DND-41 (cell line): ENCODE data around the gene CYP27C1.

Experiments used
- ATAC-seq: fragments of 200-7000 bp; cut with Tn5 transposase; 3 replicates; pipeline ENCODE4 v1.9.1; 2021; ENCODE audit warnings: low read depth; ENCODE audit not compliant: insufficient read depth
- DNase-seq: peaks from one replicate; pipeline ENCODE4 v3.0.0-alpha.2; 2020
- H2AFZ ChIP-seq: 2 replicates; pipeline ENCODE4 v1.6.0; 2012; ENCODE audit warnings: low read depth, low read length
- H3K27ac ChIP-seq: 2 replicates; pipeline ENCODE4 v1.5.1; 2012; ENCODE audit warnings: low read length, inconsistent platforms
- H3K27me3 ChIP-seq: fragments of 200-600 bp; sonication (generic); 2 replicates; pipeline ENCODE4 v1.6.0; 2012; ENCODE audit warnings: low read length, mild to moderate bottlenecking, inconsistent platforms; ENCODE audit not compliant: insufficient read depth, poor library complexity
- H3K36me3 ChIP-seq: 2 replicates; pipeline ENCODE4 v1.5.1; 2012; ENCODE audit warnings: low read length, inconsistent platforms; ENCODE audit not compliant: insufficient read depth
- H3K4me1 ChIP-seq: 2 replicates; pipeline ENCODE4 v1.5.1; 2012; ENCODE audit warnings: mild to moderate bottlenecking, low read length; ENCODE audit not compliant: insufficient read depth
- H3K4me2 ChIP-seq: 2 replicates; pipeline ENCODE4 v1.6.0; 2012; ENCODE audit warnings: mild to moderate bottlenecking, moderate library complexity, low read length, inconsistent platforms; ENCODE audit not compliant: insufficient read depth
- H3K4me3 ChIP-seq, 2 experiments: fragments of 200-600 bp in 1 of 2; shearing (Covaris generic) in 1 of 2; 2 replicates each; pipeline ENCODE4 v1.5.1; 2012 to 2016; ENCODE audit warnings: inconsistent platforms in 2 of 2, low read length in 2 of 2, mild to moderate bottlenecking in 2 of 2, low read depth in 1 of 2, moderate library complexity in 1 of 2
- H3K79me2 ChIP-seq: 2 replicates; pipeline ENCODE4 v1.6.0; 2012; ENCODE audit warnings: low read length, inconsistent platforms; ENCODE audit not compliant: insufficient read depth
- H3K9ac ChIP-seq: 2 replicates; pipeline ENCODE4 v1.6.0; 2012; ENCODE audit warnings: low read depth, mild to moderate bottlenecking, inconsistent platforms, low read length, moderate library complexity
- H3K9me3 ChIP-seq: 2 replicates; pipeline ENCODE4 v1.5.1; 2012; ENCODE audit warnings: low read length, moderate library complexity, mild to moderate bottlenecking, inconsistent platforms; ENCODE audit not compliant: insufficient read depth, severe bottlenecking
- H4K20me1 ChIP-seq: 2 replicates; pipeline ENCODE4 v1.6.0; 2012; ENCODE audit warnings: low read length; ENCODE audit not compliant: insufficient read depth
- EZH2 ChIP-seq: IDR thresholded peaks from 3 replicates; pipeline ENCODE4 v1.6.1; 2012; ENCODE audit warnings: borderline replicate concordance, low read depth, mild to moderate bottlenecking, moderate library complexity, low read length, inconsistent platforms; ENCODE audit not compliant: severe bottlenecking
- TF ChIP-seq, protein P1 (sequence below): IDR thresholded peaks from 2 replicates; pipeline ENCODE4 v1.5.1; 2012; ENCODE audit warnings: borderline replicate concordance, low read length, moderate library complexity, mild to moderate bottlenecking; ENCODE audit not compliant: poor library complexity, severe bottlenecking; ENCODE audit errors: extremely low read depth

The CYP27C1 gene

DNA sequence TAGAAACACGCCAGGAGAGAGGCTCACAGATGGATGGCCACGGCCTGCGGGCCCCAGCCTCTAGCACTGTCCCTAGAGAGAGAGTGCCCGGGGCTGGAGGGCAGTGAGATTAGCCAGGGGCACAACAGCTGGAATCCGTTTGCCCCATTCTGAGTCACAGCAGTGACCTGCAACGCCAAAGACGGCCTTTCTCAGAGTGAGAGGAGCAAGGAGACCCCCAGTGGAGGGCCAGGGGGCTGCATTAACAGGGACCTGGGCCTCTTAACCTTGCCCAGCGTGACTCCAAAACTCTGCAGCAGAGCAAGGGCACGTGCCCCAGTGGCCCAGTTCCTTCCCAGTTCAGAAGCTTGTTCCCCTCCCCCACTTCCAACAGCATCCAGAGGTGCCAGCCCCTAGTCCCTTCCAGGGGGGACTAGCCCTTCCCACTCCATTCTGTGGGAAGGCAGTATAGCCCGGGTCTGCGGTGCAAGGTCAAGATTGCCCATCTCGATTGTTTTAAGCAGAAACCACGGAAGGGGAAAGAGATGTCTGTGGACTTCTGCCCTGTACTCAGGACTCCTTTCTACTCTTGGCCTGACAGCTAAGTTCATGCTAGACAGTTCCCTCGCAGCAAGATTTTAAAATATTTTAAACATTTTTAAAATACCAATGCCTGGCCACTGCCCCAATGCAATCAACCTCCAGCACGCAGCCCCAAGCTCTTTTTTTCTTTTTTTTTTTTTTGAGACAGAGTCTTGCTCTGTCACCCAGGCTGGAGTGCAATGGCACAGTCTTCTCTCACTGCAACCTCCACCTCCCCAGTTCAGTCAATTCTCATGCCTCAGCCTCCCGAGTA is 62.2 kb downstream of the CYP27C1 start:
- H3K36me3 ChIP-seq = no peaks in the 10 kb centered on the region
- no peaks in the 10 kb centered on the region for H3K79me2 ChIP-seq
- DNase-seq (no peak), ATAC-seq (no peak; the same call in 2 of the 3 replicates)
- no peaks in the 10 kb centered on the region for H3K4me1 ChIP-seq
- peaks cover 4% of the 10 kb centered on the region for H3K27me3 ChIP-seq
- H3K4me3 ChIP-seq = no peak overlapping the region
- H4K20me1 ChIP-seq = no peaks in the 10 kb centered on the region
- no peak overlapping the region for H2AFZ ChIP-seq
- TF ChIP-seq, protein P1, sequence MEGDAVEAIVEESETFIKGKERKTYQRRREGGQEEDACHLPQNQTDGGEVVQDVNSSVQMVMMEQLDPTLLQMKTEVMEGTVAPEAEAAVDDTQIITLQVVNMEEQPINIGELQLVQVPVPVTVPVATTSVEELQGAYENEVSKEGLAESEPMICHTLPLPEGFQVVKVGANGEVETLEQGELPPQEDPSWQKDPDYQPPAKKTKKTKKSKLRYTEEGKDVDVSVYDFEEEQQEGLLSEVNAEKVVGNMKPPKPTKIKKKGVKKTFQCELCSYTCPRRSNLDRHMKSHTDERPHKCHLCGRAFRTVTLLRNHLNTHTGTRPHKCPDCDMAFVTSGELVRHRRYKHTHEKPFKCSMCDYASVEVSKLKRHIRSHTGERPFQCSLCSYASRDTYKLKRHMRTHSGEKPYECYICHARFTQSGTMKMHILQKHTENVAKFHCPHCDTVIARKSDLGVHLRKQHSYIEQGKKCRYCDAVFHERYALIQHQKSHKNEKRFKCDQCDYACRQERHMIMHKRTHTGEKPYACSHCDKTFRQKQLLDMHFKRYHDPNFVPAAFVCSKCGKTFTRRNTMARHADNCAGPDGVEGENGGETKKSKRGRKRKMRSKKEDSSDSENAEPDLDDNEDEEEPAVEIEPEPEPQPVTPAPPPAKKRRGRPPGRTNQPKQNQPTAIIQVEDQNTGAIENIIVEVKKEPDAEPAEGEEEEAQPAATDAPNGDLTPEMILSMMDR = peak; percentile 29
- TF ChIP-seq EZH2 = no peak
- no peak overlapping the region for H3K9ac ChIP-seq
- no peak overlapping the region for H3K4me2 ChIP-seq
- H3K9me3 ChIP-seq = no peaks in the 10 kb centered on the region
- H3K27ac ChIP-seq = no peak overlapping the region

- ATAC-seq (no peak), DNase-seq (no peak)
- Histone ChIP-seq H3K4me1 (no peaks in the 10 kb centered on the region), H3K27me3 (peaks cover 4% of the 10 kb centered on the region), H3K4me2 (no peak overlapping the region), H2AFZ (no peak overlapping the region), H3K9ac (no peak overlapping the region), H3K4me3 (no peak overlapping the region), H3K9me3 (no peaks in the 10 kb centered on the region), H3K27ac (no peak overlapping the region), H3K79me2 (no peaks in the 10 kb centered on the region), H3K36me3 (no peaks in the 10 kb centered on the region), H4K20me1 (no peaks in the 10 kb centered on the region)
- TF ChIP-seq EZH2 = no peak
- TF ChIP-seq, protein P1 = no peak
These were observed 63.0 kb downstream of the CYP27C1 start for GRCh38 chr2:127157114-127157513.

DNA sequence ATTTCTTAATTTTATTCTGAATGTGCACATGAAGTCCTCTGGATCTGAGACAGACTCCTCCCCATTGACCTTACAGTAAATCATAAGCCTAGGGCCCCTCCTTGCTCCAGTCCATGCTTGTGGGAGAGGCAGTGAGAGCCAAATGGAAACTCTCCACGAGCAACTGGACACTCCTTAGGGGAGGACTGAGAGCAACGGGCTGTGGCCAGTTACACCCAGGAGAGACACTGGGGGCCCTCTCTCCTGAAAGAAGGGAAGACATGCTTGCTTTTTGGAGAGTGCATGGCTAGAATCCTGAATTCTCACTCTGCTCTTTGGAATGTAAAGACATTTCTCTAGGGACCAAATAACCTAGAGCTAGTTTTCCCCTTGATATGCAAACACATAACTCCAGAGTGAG is 64.2 kb downstream of the CYP27C1 start:
- Histone ChIP-seq H3K9ac (no peak overlapping the region), H2AFZ (no peak overlapping the region), H3K27ac (no peak overlapping the region), H3K27me3 (peaks cover 4% of the 10 kb centered on the region), H3K4me3 (no peak overlapping the region), H3K79me2 (no peaks in the 10 kb centered on the region), H3K36me3 (no peaks in the 10 kb centered on the region), H3K9me3 (no peaks in the 10 kb centered on the region), H3K4me2 (no peak overlapping the region), H3K4me1 (no peaks in the 10 kb centered on the region), H4K20me1 (no peaks in the 10 kb centered on the region)
- ATAC-seq (no peak), DNase-seq (no peak)
- TF ChIP-seq, protein P1 = no peak
- no peak for TF ChIP-seq EZH2
